Activated CD4-positive, alpha-beta T cell treated with anti-CD3 and anti-CD28 coated beads, Interleukin-2, amount 50 U/mL, for 24 hours (primary cell): ENCODE data around the gene SMG1.
A peak's percentile ranks its signal among the peaks of the same experiment; 100 is the strongest.
"Not testable (repeated sequence)": the region's sequence is repeated elsewhere in the genome, so short reads cannot be mapped to it uniquely, and the experiment has no call there.

Experiments used
- DNase-seq, 2 donors: peaks; one replicate each; pipeline ENCODE4 v3.0.0-alpha.2; 2020; ENCODE audit warnings: low read depth in 1 of 2, low spot score in 1 of 2

SMG1 gene

DNA sequence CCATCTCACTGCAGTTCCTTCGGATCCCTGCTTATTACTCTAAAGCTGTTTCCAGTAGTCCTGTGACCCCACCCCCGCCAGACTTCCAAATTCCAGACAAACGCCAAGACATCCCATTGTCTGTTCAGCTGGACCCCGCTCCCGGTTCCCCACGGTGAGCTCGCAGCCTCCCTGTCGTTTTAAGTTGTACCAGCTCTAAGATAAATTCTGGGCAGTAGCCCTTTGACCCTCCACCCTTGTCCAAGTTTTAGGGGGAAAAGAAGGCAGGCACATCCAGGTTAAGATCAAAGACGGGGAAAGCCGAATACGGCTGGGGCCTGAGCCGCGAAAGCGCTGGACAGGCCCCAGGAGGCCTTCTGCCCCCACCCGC is 125.4 kb downstream of the SMG1 start:
- no peak for DNase-seq

DNA sequence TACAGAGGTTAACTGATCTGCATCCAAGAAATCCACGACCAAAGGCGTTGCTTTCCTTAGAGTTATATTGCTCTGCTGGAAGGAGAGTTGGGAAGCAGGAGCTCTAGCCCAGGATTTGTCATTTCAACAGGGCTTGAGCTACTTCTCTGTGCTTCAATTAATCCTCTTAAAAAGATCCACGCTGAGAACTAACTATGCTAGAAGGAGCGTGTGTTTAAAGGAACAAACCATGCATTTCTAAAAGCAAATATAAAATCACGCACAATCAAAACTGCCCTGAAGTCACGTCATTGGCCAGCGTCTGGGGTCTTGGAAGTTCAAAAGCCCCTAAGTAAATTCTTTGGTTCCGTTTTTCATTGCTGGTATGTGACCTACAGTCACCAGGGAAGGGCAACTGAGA is 125.9 kb downstream of the SMG1 start:
- no peak for DNase-seq

DNA sequence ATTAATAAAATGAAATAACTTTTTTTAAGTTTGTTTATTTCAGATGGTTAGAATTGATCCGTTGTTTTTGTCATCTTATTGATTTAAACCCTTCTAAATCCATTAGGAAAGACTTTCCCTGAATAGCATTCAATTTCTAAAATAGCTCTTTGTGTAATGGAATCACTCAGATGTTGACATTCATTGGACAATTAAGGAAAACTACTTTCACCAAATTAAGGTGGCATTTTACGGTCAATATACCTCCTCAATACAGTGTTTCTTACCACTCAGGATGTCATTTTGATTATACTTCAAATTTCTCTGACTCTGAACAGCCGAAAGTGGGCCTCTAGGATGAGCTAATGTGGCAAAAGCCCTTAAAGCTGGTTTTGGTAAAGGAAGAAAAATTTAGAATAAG is 126.7 kb downstream of the SMG1 start:
- no peak for DNase-seq

DNA sequence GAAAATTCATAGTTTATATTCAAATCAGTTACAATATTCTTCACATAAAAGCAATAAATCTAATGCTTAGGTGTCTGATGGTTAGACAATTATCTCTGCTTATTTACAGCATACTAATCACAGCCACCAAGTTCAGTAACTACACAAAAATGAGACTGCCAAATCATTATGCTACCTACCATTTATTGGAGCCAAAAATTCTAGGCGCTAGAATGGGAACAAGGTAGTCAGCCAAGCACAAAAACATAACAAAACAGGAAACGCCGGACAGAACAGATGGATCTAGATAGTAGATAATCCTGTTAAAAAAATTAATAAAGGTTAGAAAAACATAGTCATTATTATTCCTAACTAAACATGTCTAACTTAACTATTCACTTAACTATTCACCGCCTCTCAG is 128.5 kb downstream of the SMG1 start:
- DNase-seq, result no peak

DNA sequence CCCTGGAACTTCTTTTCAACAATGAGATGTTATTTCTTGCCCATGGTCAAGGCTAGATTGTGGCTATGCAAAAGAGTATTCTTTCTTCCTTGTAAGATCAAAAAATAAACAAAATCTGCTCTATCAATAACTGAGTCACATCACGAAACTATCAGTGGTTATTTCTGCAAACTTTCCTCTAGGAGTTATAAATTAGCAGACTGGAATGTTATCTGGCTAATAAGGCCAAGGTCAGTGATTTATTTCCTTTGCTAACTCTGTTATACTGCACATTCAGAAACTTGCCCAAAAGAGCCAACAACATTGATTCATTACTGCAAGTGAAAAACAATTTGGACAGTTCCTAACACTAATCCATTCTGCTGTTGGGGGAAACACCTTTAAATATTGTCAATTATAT is 129.8 kb downstream of the SMG1 start:
- DNase-seq, result no peak

GRCh38 chr16:18792836-18793433 is 133.3 kb downstream of the SMG1 start:
- DNase-seq, result no peak

DNA sequence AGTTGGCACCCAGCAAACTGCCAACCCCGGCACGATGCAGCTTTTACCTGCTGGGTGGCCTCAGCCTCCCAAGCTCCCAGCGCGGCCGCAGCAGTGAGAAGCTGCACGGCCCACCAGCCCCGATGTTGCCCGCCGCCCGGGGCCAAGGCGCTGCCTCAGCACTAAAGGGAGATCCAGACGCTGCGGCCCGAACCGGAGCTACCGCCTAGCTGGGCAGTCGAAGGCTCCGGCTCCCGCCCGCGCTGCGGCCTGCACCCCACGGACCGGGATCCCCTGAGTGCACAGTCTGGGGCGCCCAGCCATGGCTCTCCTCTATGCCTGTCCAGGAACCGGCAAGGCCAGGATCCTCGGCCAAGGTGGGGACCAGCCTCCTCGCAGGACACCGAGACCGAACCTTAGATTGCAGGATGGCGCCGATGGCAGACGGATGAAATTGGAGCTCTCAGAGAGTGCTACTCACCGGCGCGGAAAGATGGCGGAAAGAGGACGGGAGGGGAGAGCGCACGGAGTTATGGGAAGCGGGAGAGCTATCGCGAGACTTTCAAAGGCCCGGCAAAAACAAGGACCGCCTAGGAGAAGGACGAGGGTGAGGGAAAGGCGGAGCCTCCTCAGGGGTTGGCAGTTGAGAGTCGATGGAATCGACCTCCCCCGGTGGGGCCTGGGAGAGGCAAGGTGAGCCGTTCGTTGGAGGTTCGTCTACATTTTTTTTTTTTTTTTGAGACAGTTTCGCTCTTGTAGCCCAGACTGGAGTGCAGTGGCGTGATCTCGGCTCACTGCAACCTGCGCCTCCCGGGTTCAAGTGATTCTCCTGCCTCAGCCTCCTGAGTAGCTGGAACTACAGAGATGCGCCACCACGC is 136.1 kb downstream of the SMG1 start, which contains the start of gene RPS15A:
Gene RPS15A (minus strand): TSS at position 485 of the 857 bp plus-strand sequence. CDS start 1,221 bp downstream, outside the sequence.
- DNase-seq, result peak; percentile 79 to 93

GRCh38 chr16:18789515-18789849 is 136.7 kb downstream of the SMG1 start:
- DNase-seq, result no peak

GRCh38 chr16:18788828-18789514 is 137.2 kb downstream of the SMG1 start:
- DNase-seq, result no peak

DNA sequence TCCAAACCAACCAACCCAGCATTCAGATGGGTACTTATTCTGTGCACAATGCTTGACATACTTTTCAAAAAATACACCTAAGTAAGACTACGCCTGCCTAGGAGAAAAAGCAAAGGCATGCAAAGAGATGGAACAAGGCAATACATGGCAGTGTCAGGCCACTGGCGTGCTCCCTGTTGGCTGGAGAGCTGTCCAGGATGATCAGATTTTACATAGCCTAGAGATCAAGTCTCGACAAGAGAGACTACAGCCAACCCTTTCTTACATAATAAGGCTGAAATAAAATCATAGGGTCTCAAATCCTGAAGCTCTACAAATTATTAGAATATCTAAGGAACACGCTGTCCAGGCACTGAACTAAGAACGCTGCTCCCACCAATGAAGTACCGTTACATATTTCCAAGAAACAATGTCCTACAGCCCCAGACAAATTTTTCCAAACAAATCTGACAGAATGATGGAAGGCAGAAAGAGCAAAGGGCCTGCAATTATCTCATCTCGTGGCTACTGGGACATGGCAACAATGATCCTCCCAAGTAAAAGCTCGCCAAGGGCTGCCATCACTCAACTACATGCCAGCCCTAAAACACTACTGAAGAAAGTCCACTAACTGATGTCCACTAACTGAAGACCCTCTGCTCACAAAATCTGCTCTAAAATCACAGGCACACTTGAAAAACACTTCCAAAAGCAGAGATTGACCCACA is 141.1 kb downstream of the SMG1 start:
- no peak for DNase-seq

DNA sequence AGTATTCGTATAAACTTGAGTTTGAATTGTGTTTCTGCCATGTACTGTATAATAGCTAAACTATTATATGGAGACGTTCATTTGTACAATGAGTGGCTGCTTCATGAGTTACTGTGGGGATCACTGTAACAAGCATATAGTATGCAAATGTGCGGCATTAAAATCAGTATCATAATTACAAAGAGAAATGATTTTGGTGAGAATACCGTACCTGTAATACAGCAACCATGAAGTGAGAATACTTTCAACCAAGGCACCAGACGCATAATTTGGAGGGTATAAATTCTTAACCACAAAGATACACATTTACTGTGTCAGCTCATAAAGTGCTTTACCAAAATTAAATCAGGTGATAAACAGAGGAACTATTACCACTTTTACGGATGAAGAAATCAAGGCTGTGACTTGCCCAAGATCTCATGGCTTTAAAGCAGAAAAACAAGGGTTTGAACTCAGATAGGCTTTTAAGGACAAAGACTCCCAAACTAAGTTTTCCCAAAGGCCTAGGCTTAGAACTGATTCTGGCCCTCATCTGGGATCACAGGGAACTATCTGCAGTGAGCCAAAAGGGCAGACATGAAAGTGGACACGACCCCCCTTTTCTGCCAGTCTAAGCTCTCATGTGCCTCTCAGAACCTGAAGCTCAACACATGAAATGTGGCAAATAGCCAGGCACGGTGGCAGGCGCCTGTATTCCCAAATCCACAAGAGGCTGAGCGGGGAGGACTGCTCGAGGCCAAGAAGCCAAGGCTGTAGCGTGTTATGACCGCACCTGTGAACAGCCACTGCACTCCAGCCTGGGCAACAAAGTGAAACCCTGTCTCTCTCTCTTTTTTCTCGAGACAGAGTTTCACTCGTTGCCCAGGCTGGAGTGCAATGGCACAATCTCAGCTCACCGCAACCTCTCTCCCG is 142.5 kb downstream of the SMG1 start:
- no peak for DNase-seq

- DNase-seq, result no peak
These were observed 143.3 kb downstream of the SMG1 start for GRCh38 chr16:18782697-18783429.

DNA sequence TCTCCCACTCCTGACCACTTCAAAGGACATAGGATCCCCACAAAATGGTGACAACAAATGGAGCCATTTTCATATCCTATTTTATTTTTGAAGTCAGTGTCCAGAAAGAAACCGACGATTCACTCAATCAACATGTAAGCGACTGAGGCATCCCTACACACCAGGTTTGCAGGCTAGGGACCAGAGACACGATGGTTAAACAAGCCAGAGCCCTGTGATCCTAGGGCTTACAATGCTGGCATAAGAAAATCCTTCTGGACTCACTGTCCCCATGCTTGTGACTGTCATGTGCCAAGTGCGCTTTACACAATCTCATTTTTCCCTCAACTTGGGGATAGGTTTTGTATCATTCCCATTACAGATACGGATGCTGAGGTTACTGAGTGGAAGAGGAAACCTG is 145.0 kb downstream of the SMG1 start:
- not testable (repeated sequence) for DNase-seq

- DNase-seq, result not testable (repeated sequence)
These were observed 145.7 kb downstream of the SMG1 start for GRCh38 chr16:18780460-18781026.

- not testable (repeated sequence) for DNase-seq
These were observed 148.5 kb downstream of the SMG1 start for GRCh38 chr16:18777664-18778063.

- not testable (repeated sequence) for DNase-seq
These were observed 149.9 kb downstream of the SMG1 start for GRCh38 chr16:18776334-18776733.

GRCh38 chr16:18774651-18775050 is 151.6 kb downstream of the SMG1 start:
- not testable (repeated sequence) for DNase-seq

DNA sequence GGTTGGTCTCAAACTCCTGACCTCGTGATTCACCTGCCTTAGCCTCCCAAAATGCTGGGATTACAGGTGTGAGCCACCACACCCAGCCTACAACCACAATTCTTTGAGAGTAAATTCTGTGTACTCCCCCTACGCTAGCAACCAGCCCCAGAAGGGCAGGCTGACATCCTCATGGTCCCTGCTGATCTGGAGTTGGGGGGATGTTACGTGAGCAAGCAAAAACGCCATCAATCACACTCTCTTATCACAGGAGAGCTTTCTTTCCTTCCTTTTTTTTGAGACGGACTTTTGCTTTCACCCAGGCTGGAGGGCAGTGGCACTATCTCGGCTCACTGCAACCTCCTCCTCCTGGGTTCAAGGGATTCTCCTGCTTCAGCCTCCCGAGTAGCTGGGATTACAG is 154.0 kb downstream of the SMG1 start:
- not testable (repeated sequence) for DNase-seq

DNA sequence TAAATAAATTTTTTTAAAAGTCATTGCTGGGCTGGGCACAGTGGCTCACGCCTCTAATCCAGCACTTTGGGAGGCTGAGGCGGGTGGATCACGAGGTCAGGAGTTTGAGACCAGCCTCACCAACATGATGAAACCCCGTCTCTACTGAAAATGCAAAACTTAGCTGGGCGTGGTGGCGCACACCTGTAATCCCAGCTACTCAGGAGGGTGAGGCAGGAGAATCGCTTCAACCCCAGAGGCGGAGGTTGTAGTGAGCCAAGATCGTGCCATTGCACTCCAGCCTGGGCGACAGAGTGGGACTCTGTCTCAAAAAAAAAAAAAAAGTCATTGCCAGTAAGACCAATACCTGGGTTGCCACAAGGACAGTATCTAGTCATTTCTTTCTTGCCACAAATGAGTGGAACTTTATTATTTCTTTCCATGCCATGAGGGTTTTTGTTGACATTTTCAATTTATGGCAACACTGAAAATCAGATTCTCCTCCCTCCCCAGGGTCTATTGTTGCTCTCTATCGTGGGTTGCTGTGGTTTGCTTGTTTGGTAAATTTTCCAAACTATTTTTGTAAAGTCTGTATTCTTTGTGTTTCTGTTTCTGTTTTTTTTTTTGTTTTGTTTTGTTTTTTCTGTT is 155.8 kb downstream of the SMG1 start:
- not testable (repeated sequence) for DNase-seq
